ENCODE measurements around the gene F10. TPM values are rescaled to one million over a fixed set of nuclear protein-coding genes. Genes with fewer than 3 reads are reported as not detected.

The F10 gene
- total RNA-seq, 3 donors from 2014 or later (not counting 1 experiment from before 2014, with no cell fraction given), result not detected

GRCh38 chr13:113117335-113117872 is 5.2 kb upstream of the F10 start:
- Mint-ChIP-seq H3K27me3 (ENCODE audit: low read depth in 2 of 2) (no peaks in the 10 kb centered on the region), H3K27ac (no peak overlapping the region), H3K4me1 (no peaks in the 10 kb centered on the region), H3K4me3 (no peak overlapping the region), H3K36me3 (no peaks in the 10 kb centered on the region), H3K9me3 (no peaks in the 10 kb centered on the region)
- no peak for TF ChIP-seq CTCF (IDR thresholded peaks at IDR 0.05)
- 96% methylated on average over 26 of the region's 26 CpGs for WGBS (ENCODE audit: insufficient coverage)
- Histone ChIP-seq H3K4me3 (ENCODE audit: low read length) (no peak overlapping the region), H3K9me3 (ENCODE audit: control insufficient read depth, insufficient read depth, low read length) (no peaks in the 10 kb centered on the region), H3K4me1 (ENCODE audit: control insufficient read depth, insufficient read depth, low read length) (no peaks in the 10 kb centered on the region), H3K27ac (ENCODE audit: low read length) (no peak overlapping the region), H3K36me3 (ENCODE audit: control insufficient read depth, insufficient read depth, low read length) (no peaks in the 10 kb centered on the region), H3K27me3 (ENCODE audit: control insufficient read depth, insufficient read depth, low read length) (no peaks in the 10 kb centered on the region)
- no peak for DNase-seq
- intact Hi-C loops (cut with micrococcal nuclease), result no loop called here
- no peak for ATAC-seq

- no peak for TF ChIP-seq CTCF (IDR thresholded peaks at IDR 0.05)
- H3K27ac Mint-ChIP-seq, result no peak overlapping the region
- H3K27ac ChIP-seq (ENCODE audit: low read length), result no peak overlapping the region
- no peak overlapping the region for H3K4me3 ChIP-seq (ENCODE audit: low read length)
- no peak overlapping the region for H3K4me3 Mint-ChIP-seq
- intact Hi-C loops (cut with micrococcal nuclease), result no loop called here
- no peaks in the 10 kb centered on the region for H3K4me1 ChIP-seq (ENCODE audit: control insufficient read depth, insufficient read depth, low read length)
- no peaks in the 10 kb centered on the region for H3K9me3 Mint-ChIP-seq
- DNase-seq (no peak), ATAC-seq (no peak)
- no peaks in the 10 kb centered on the region for H3K4me1 Mint-ChIP-seq
- 75% methylated on average over 9 of the region's 9 CpGs for WGBS (ENCODE audit: insufficient coverage)
- H3K36me3 ChIP-seq (ENCODE audit: control insufficient read depth, insufficient read depth, low read length), result no peaks in the 10 kb centered on the region
- no peaks in the 10 kb centered on the region for H3K36me3 Mint-ChIP-seq
- no peaks in the 10 kb centered on the region for H3K9me3 ChIP-seq (ENCODE audit: control insufficient read depth, insufficient read depth, low read length)
- no peaks in the 10 kb centered on the region for H3K27me3 Mint-ChIP-seq (ENCODE audit: low read depth in 2 of 2)
- no peaks in the 10 kb centered on the region for H3K27me3 ChIP-seq (ENCODE audit: control insufficient read depth, insufficient read depth, low read length)
These were observed 4.7 kb upstream of the F10 start for GRCh38 chr13:113117911-113118260.

- no peak overlapping the region for H3K27ac ChIP-seq (ENCODE audit: low read length)
- no peaks in the 10 kb centered on the region for H3K9me3 Mint-ChIP-seq
These were observed 4.2 kb upstream of the F10 start for GRCh38 chr13:113118261-113119021.

More at GRCh38 chr13:113118261-113119021, 4.2 kb upstream of the F10 start:
- Mint-ChIP-seq H3K4me3 (no peak overlapping the region), H3K27ac (no peak overlapping the region), H3K4me1 (no peaks in the 10 kb centered on the region), H3K36me3 (no peaks in the 10 kb centered on the region), H3K27me3 (ENCODE audit: low read depth in 2 of 2) (no peaks in the 10 kb centered on the region)
- intact Hi-C loops (cut with micrococcal nuclease), result no loop called here
- Histone ChIP-seq H3K36me3 (ENCODE audit: control insufficient read depth, insufficient read depth, low read length) (no peaks in the 10 kb centered on the region), H3K4me1 (ENCODE audit: control insufficient read depth, insufficient read depth, low read length) (no peaks in the 10 kb centered on the region), H3K4me3 (ENCODE audit: low read length) (no peak overlapping the region), H3K27me3 (ENCODE audit: control insufficient read depth, insufficient read depth, low read length) (no peaks in the 10 kb centered on the region), H3K9me3 (ENCODE audit: control insufficient read depth, insufficient read depth, low read length) (no peaks in the 10 kb centered on the region)
- no peak for DNase-seq
- no peak for ATAC-seq
- WGBS (ENCODE audit: insufficient coverage), result 91% methylated on average over 42 of the region's 42 CpGs
- no peak for TF ChIP-seq CTCF (IDR thresholded peaks at IDR 0.05)
